ENCODE data around the gene HES4. TPM values are rescaled to one million over a fixed set of nuclear protein-coding genes. Genes with fewer than 3 reads are reported as not detected.

Gene HES4
- total and polyA plus RNA-seq, 2 donors (not counting 3 experiments of a cell fraction or from before 2014, with no cell fraction given): 30.5 to 37.6 TPM

GRCh38 chr1:955474-955873, 44.4 kb downstream of the HES4 start:
- Histone ChIP-seq H3K79me2 (ENCODE audit: control insufficient read depth, insufficient read depth, low read length) (peaks cover 18% of the 10 kb centered on the region), H2AFZ (ENCODE audit: low read depth, low read length) (no peak overlapping the region), H3K9me3 (replicated peaks; ENCODE audit: control insufficient read depth, insufficient read depth, low read length) (no peaks in the 10 kb centered on the region), H3K9me1 (replicated peaks; ENCODE audit: control insufficient read depth, extremely low read depth, insufficient read depth, low read length) (no peaks in the 10 kb centered on the region), H3K27me3 (ENCODE audit: control insufficient read depth in 2 of 2, insufficient read depth in 2 of 2, low read length in 2 of 2) (no peaks in the 10 kb centered on the region), H3K36me3 (ENCODE audit: control insufficient read depth in 2 of 2, extremely low read depth in 1 of 2, insufficient read depth in 2 of 2, low read length in 2 of 2) (peaks cover 0 to 49% of the 10 kb centered on the region in 2 experiments), H3K4me3 (replicated peaks in 1 of 3; ENCODE audit: insufficient read depth in 1 of 3, low read depth in 1 of 3, low read length in 3 of 3) (no peak overlapping the region), H3K9ac (replicated peaks; ENCODE audit: extremely low read depth, insufficient read depth, low read length) (no peak overlapping the region), H3K27ac (ENCODE audit: insufficient read depth, low read depth, low read length) (no peak overlapping the region), H3K4me1 (ENCODE audit: control insufficient read depth, extremely low read depth, insufficient read depth, low read length) (peaks cover 5% of the 10 kb centered on the region), H4K20me1 (replicated peaks; ENCODE audit: control insufficient read depth, extremely low read depth, insufficient read depth, low read length) (no peaks in the 10 kb centered on the region), H3K4me2 (ENCODE audit: insufficient read depth, low read length) (no peak overlapping the region)
- dilution Hi-C loops (cut with MboI; ENCODE audit: extremely low pct_ligation_motif_present, low sequenced_read_pairs) (no loop called here), intact Hi-C loops (cut with micrococcal nuclease) (loop anchor here (5.0 kb wide), 1 partner anchor 33 kb away; the partner anchor contains the start of gene SAMD11)
- BruUV-seq (replicated peaks): no TSS peak
- FAIRE-seq (no peak), DNase-seq (ENCODE audit: low read depth, low spot score) (no peak)
- TF ChIP-seq JUN (IDR thresholded peaks at IDR 0.05; ENCODE audit: borderline replicate concordance, insufficient read depth, insufficient read length, low read depth): no peak
- no peak for TF ChIP-seq FOS (IDR thresholded peaks at IDR 0.05; ENCODE audit: borderline replicate concordance, insufficient read depth, low read length)
- TF ChIP-seq POLR2AphosphoS5 (IDR thresholded peaks at IDR 0.05; ENCODE audit: insufficient read depth, low read depth, low read length): no peak
- TF ChIP-seq POLR2A (IDR thresholded peaks at IDR 0.05; ENCODE audit: low read depth, low read length): no peak
- no peak for TF ChIP-seq MYC (IDR thresholded peaks at IDR 0.05; ENCODE audit: low read depth, low read length)
- no peak for TF ChIP-seq EZH2 (IDR thresholded peaks at IDR 0.05; ENCODE audit: borderline replicate concordance, low read depth, low read length, severe bottlenecking)
- TF ChIP-seq GATA2 (IDR thresholded peaks at IDR 0.05; ENCODE audit: insufficient read depth, insufficient read length, low read depth, low read length): no peak
- TF ChIP-seq, protein P1, sequence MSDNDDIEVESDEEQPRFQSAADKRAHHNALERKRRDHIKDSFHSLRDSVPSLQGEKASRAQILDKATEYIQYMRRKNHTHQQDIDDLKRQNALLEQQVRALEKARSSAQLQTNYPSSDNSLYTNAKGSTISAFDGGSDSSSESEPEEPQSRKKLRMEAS (IDR thresholded peaks at IDR 0.05; ENCODE audit: insufficient read depth, insufficient read length): no peak
- no peak for TF ChIP-seq CTCF (IDR thresholded peaks at IDR 0.05; ENCODE audit: extremely low read depth in 1 of 2, insufficient read depth in 1 of 2, low read depth in 1 of 2, low read length in 2 of 2)
- CTCF ChIA-PET: no interaction called here
- POLR2A ChIA-PET: no interaction called here
